HG02763 (cell line): ENCODE measurements around the gene KCNK7.

ENCODE experiments used
- ATAC-seq: cut with Tn5 transposase; IDR thresholded peaks from one replicate; pipeline ENCODE4 v1.9.1; 2021; ENCODE audit warnings: mild to moderate bottlenecking, moderate library complexity; ENCODE audit not compliant: unreplicated experiment

KCNK7 gene

GRCh38 chr11:65611758-65612603, 16.4 kb upstream of the KCNK7 start:
- no peak for ATAC-seq

GRCh38 chr11:65611028-65611757, 15.6 kb upstream of the KCNK7 start:
- no peak for ATAC-seq

- ATAC-seq = no peak
These were observed 14.8 kb upstream of the KCNK7 start for GRCh38 chr11:65610404-65610803.

GRCh38 chr11:65609665-65610064, 14.1 kb upstream of the KCNK7 start:
- ATAC-seq = no peak

GRCh38 chr11:65609229-65609628, 13.6 kb upstream of the KCNK7 start:
- no peak for ATAC-seq

GRCh38 chr11:65607614-65608426, 12.2 kb upstream of the KCNK7 start:
- no peak for ATAC-seq

- no peak for ATAC-seq
These were observed 11.4 kb upstream of the KCNK7 start for GRCh38 chr11:65606876-65607613.

GRCh38 chr11:65604258-65604657, 8.7 kb upstream of the KCNK7 start:
- no peak for ATAC-seq

GRCh38 chr11:65599955-65600246, 4.3 kb upstream of the KCNK7 start:
- ATAC-seq = no peak

- ATAC-seq = no peak
These were observed 3.8 kb upstream of the KCNK7 start for GRCh38 chr11:65599216-65599954.

GRCh38 chr11:65598258-65598699, 2.7 kb upstream of the KCNK7 start:
- ATAC-seq = no peak

GRCh38 chr11:65596520-65596919, 920 bp upstream of the KCNK7 start:
- no peak for ATAC-seq

GRCh38 chr11:65595131-65595530, 469 bp downstream of the KCNK7 start:
- ATAC-seq = no peak

- no peak for ATAC-seq
These were observed 1.8 kb downstream of the KCNK7 start for GRCh38 chr11:65593518-65594414.

- no peak for ATAC-seq
These were observed 2.6 kb downstream of the KCNK7 start for GRCh38 chr11:65592858-65593517.

- ATAC-seq = no peak
These were observed 3.4 kb downstream of the KCNK7 start for GRCh38 chr11:65591939-65592857.

GRCh38 chr11:65590240-65590738, 5.3 kb downstream of the KCNK7 start:
- no peak for ATAC-seq
